ENCODE data around the gene PSMB2. TPM values are rescaled to one million over a fixed set of nuclear protein-coding genes. Genes with fewer than 3 reads are reported as not detected.

PSMB2 gene
- polyA plus RNA-seq, 2 of the 4 experiments (the other 2 are of a cell fraction), result 84.6 to 88.3 TPM

DNA sequence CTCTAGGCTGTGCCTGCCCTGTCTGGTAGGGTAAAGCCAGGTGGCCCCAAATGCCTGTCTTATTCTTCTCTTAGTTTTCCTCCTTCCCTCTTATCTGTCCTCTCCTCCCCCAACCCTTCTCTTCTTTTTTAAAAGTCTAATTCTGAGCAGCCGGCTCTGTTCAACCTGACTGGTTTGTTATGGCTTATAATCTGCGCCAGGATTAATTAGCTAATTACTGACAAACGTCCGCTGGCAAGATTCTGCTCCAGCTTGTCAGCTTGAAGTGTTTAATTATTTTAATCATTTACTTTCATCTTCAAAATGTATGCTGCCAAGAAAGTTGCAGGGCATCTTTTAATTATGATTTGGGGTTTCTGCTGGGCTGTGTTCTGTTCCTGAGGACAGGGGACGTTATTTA is 27.2 kb upstream of the PSMB2 start:
- TF ChIP-seq FOXS1 (CRISPR knock-in tag; IDR thresholded peaks at IDR 0.05) (no peak), SMC3 (IDR thresholded peaks at IDR 0.05) (no peak), HDAC2 (IDR thresholded peaks at IDR 0.05) (no peak), ESRRA (IDR thresholded peaks at IDR 0.05; ENCODE audit: borderline replicate concordance, low read length) (no peak), MAZ (IDR thresholded peaks at IDR 0.05; ENCODE audit: borderline replicate concordance, low read depth, low read length) (no peak), NR3C1 (IDR thresholded peaks at IDR 0.05) (no peak), CEBPB (IDR thresholded peaks at IDR 0.05) (no peak), HOXB5 (CRISPR knock-in tag; IDR thresholded peaks at IDR 0.05) (no peak), GATA3 (IDR thresholded peaks at IDR 0.05; ENCODE audit: borderline replicate concordance) (no peak), HEYL (CRISPR knock-in tag; IDR thresholded peaks at IDR 0.05) (no peak), ZC3H11A (IDR thresholded peaks at IDR 0.05) (no peak), HOXB13 (CRISPR knock-in tag; IDR thresholded peaks at IDR 0.05; ENCODE audit: low read depth) (no peak), HOXA7 (CRISPR knock-in tag; IDR thresholded peaks at IDR 0.05) (no peak)
- TF ChIP-seq, protein P1, sequence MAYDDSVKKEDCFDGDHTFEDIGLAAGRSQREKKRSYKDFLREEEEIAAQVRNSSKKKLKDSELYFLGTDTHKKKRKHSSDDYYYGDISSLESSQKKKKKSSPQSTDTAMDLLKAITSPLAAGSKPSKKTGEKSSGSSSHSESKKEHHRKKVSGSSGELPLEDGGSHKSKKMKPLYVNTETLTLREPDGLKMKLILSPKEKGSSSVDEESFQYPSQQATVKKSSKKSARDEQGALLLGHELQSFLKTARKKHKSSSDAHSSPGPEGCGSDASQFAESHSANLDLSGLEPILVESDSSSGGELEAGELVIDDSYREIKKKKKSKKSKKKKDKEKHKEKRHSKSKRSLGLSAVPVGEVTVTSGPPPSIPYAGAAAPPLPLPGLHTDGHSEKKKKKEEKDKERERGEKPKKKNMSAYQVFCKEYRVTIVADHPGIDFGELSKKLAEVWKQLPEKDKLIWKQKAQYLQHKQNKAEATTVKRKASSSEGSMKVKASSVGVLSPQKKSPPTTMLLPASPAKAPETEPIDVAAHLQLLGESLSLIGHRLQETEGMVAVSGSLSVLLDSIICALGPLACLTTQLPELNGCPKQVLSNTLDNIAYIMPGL (CRISPR knock-in tag; IDR thresholded peaks at IDR 0.05; ENCODE audit: borderline replicate concordance), result no peak
- TF ChIP-seq, protein P2, sequence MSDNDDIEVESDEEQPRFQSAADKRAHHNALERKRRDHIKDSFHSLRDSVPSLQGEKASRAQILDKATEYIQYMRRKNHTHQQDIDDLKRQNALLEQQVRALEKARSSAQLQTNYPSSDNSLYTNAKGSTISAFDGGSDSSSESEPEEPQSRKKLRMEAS (IDR thresholded peaks at IDR 0.05), result no peak
- TF ChIP-seq, protein P3, sequence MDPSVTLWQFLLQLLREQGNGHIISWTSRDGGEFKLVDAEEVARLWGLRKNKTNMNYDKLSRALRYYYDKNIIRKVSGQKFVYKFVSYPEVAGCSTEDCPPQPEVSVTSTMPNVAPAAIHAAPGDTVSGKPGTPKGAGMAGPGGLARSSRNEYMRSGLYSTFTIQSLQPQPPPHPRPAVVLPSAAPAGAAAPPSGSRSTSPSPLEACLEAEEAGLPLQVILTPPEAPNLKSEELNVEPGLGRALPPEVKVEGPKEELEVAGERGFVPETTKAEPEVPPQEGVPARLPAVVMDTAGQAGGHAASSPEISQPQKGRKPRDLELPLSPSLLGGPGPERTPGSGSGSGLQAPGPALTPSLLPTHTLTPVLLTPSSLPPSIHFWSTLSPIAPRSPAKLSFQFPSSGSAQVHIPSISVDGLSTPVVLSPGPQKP (IDR thresholded peaks at IDR 0.05; ENCODE audit: low read depth, low read length), result no peak
- TF ChIP-seq, protein P4, sequence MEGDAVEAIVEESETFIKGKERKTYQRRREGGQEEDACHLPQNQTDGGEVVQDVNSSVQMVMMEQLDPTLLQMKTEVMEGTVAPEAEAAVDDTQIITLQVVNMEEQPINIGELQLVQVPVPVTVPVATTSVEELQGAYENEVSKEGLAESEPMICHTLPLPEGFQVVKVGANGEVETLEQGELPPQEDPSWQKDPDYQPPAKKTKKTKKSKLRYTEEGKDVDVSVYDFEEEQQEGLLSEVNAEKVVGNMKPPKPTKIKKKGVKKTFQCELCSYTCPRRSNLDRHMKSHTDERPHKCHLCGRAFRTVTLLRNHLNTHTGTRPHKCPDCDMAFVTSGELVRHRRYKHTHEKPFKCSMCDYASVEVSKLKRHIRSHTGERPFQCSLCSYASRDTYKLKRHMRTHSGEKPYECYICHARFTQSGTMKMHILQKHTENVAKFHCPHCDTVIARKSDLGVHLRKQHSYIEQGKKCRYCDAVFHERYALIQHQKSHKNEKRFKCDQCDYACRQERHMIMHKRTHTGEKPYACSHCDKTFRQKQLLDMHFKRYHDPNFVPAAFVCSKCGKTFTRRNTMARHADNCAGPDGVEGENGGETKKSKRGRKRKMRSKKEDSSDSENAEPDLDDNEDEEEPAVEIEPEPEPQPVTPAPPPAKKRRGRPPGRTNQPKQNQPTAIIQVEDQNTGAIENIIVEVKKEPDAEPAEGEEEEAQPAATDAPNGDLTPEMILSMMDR (IDR thresholded peaks at IDR 0.05), result no peak
- Histone ChIP-seq H3K4me3 (no peak overlapping the region), H3K27ac (no peak overlapping the region), H3K4me2 (no peak overlapping the region), H3K4me1 (no peaks in the 10 kb centered on the region), H3K9me3 (no peaks in the 10 kb centered on the region)
- ChIA-PET CTCF (interaction anchor here (1.0 kb wide), 1 partner anchor 47 kb away, joined by 3 read pairs; no protein-coding TSS in a partner anchor), POLR2A (no interaction called here)
- FAIRE-seq (no peak), DNase-seq (ENCODE audit: low read depth in 1 of 2, low spot score in 1 of 2) (no peak), ATAC-seq (no peak)
- 62% methylated on average over 5 of the region's 5 CpGs for WGBS (ENCODE audit: missing lambda C conversion rate)

DNA sequence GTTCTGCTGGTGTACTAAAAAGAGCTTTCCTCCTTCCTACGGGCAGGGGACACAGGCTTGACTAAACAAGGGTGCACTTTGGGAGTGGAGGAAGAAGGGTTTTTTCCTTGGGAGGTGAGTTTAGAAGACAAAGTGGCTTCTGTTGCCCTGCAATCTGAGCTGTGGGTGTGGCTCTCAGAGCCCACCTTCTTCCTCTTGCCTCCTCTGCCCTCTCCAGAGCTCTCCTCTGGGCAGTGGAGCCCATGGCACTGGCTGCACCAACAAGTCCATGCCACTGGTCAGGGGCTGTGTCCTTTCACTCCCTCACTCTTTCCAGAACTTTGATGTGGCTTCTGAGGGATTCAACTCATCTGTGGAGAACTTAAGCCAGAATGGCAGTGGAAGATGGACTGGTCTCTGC is 25.6 kb upstream of the PSMB2 start:
- H3K27ac ChIP-seq, result no peak overlapping the region
- ChIA-PET CTCF (interaction anchor here (1.0 to 1.3 kb wide), 2 partner anchors 49 to 59 kb away, joined by 3 to 5 read pairs; no protein-coding TSS in a partner anchor), POLR2A (no interaction called here)
- ATAC-seq (no peak), FAIRE-seq (no peak), DNase-seq (ENCODE audit: low read depth in 1 of 2, low spot score in 1 of 2) (no peak)
- WGBS (ENCODE audit: missing lambda C conversion rate), result 0% methylated on average over 1 of the region's 1 CpG
- TF ChIP-seq ZNF302 (CRISPR knock-in tag; IDR thresholded peaks at IDR 0.05), result no peak
- TF ChIP-seq CHD2 (IDR thresholded peaks at IDR 0.05; ENCODE audit: low read length, partially characterized antibody), result no peak
- no peak for TF ChIP-seq NFE2L2 (conservative IDR thresholded peaks at IDR 0.05; ENCODE audit: low read length)
- TF ChIP-seq, protein P5, sequence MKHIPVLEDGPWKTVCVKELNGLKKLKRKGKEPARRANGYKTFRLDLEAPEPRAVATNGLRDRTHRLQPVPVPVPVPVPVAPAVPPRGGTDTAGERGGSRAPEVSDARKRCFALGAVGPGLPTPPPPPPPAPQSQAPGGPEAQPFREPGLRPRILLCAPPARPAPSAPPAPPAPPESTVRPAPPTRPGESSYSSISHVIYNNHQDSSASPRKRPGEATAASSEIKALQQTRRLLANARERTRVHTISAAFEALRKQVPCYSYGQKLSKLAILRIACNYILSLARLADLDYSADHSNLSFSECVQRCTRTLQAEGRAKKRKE (CRISPR knock-in tag; IDR thresholded peaks at IDR 0.05; ENCODE audit: low read depth), result no peak
- TF ChIP-seq TP53 (CRISPR knock-in tag; IDR thresholded peaks at IDR 0.05), result no peak
- no peak for TF ChIP-seq MYC (IDR thresholded peaks at IDR 0.05; ENCODE audit: borderline replicate concordance, low read length)
- TF ChIP-seq HEYL (CRISPR knock-in tag; IDR thresholded peaks at IDR 0.05), result no peak
- no peak for TF ChIP-seq ESRRA (IDR thresholded peaks at IDR 0.05; ENCODE audit: borderline replicate concordance, low read length)
- TF ChIP-seq, protein P6, sequence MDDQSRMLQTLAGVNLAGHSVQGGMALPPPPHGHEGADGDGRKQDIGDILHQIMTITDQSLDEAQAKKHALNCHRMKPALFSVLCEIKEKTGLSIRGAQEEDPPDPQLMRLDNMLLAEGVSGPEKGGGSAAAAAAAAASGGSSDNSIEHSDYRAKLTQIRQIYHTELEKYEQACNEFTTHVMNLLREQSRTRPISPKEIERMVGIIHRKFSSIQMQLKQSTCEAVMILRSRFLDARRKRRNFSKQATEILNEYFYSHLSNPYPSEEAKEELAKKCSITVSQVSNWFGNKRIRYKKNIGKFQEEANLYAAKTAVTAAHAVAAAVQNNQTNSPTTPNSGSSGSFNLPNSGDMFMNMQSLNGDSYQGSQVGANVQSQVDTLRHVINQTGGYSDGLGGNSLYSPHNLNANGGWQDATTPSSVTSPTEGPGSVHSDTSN (IDR thresholded peaks at IDR 0.05), result no peak
- TF ChIP-seq PHF8 (IDR thresholded peaks at IDR 0.05; ENCODE audit: borderline replicate concordance, low read depth), result no peak
- TF ChIP-seq, protein P2 (IDR thresholded peaks at IDR 0.05), result no peak
- TF ChIP-seq CEBPB (IDR thresholded peaks at IDR 0.05), result no peak
- TF ChIP-seq MAFK (IDR thresholded peaks at IDR 0.05; ENCODE audit: partially characterized antibody), result no peak
- no peak for TF ChIP-seq RCOR1 (IDR thresholded peaks at IDR 0.05; ENCODE audit: low read depth, low read length)
- no peak for TF ChIP-seq FOSL2 (IDR thresholded peaks at IDR 0.05)
- TF ChIP-seq FOSL2 (CRISPR knock-in tag; IDR thresholded peaks at IDR 0.05), result no peak
- no peak for TF ChIP-seq HOXB13 (CRISPR knock-in tag; IDR thresholded peaks at IDR 0.05; ENCODE audit: low read depth)
- no peaks in the 10 kb centered on the region for H3K4me1 ChIP-seq
- H3K4me3 ChIP-seq, result no peak overlapping the region
- H3K4me2 ChIP-seq, result no peak overlapping the region
- no peaks in the 10 kb centered on the region for H3K9me3 ChIP-seq
